Activated CD4-positive, alpha-beta T cell treated with anti-CD3 and anti-CD28 coated beads, Interleukin-2, amount 10 ng/mL, durations not matched to agents 24 days and 14 days (primary cell): Measurements from ENCODE around the gene WDR70. TPM values are rescaled to one million over a fixed set of nuclear protein-coding genes. Genes with fewer than 3 reads are reported as not detected.
"Not testable (repeated sequence)": the region's sequence is repeated elsewhere in the genome, so short reads cannot be mapped to it uniquely, and the experiment has no call there.

Experiments
- DNase-seq: peaks from one replicate; pipeline ENCODE4 v3.0.0; 2022
- H3K27ac Mint-ChIP-seq: one replicate; pipeline ENCODE4 v1.8.0; 2022; ENCODE audit warnings: mild to moderate bottlenecking, mixed read lengths
- H3K27me3 Mint-ChIP-seq: one replicate; pipeline ENCODE4 v1.8.0; 2022; ENCODE audit warnings: mixed read lengths
- H3K36me3 Mint-ChIP-seq: one replicate; pipeline ENCODE4 v1.8.0; 2022; ENCODE audit warnings: low read depth, mild to moderate bottlenecking, mixed read lengths
- H3K4me1 Mint-ChIP-seq: one replicate; pipeline ENCODE4 v1.8.0; 2021; ENCODE audit warnings: mixed read lengths
- H3K4me3 Mint-ChIP-seq: one replicate; pipeline ENCODE4 v1.8.0; 2022; ENCODE audit warnings: mild to moderate bottlenecking, moderate library complexity, mixed read lengths
- H3K9me3 Mint-ChIP-seq: one replicate; pipeline ENCODE4 v1.8.0; 2021; ENCODE audit warnings: mixed read lengths
- intact Hi-C: fragments of 100-400 bp; cut with micrococcal nuclease; formaldehyde crosslinking; loops from one replicate; pipeline ENCODE4 v1.15.1; 2023
- total RNA-seq: library from RNA; stranded (reverse); gene quantifications from 2 replicates; pipeline ENCODE4 v1.2.3, GENCODE V29; 2022

Gene WDR70
- total RNA-seq, 1 donor from 2014 or later = 48.9 TPM

- no peak overlapping the region for H3K4me3 Mint-ChIP-seq
- H3K4me1 Mint-ChIP-seq = no peaks in the 10 kb centered on the region
- H3K36me3 Mint-ChIP-seq = peaks cover 26% of the 10 kb centered on the region
- no peak for DNase-seq
- intact Hi-C loops = no loop called here
- peaks cover 5% of the 10 kb centered on the region for H3K9me3 Mint-ChIP-seq
- no peaks in the 10 kb centered on the region for H3K27me3 Mint-ChIP-seq
- no peak overlapping the region for H3K27ac Mint-ChIP-seq
Observed at GRCh38 chr5:37506722-37507121, 127.6 kb downstream of the WDR70 start.

DNA sequence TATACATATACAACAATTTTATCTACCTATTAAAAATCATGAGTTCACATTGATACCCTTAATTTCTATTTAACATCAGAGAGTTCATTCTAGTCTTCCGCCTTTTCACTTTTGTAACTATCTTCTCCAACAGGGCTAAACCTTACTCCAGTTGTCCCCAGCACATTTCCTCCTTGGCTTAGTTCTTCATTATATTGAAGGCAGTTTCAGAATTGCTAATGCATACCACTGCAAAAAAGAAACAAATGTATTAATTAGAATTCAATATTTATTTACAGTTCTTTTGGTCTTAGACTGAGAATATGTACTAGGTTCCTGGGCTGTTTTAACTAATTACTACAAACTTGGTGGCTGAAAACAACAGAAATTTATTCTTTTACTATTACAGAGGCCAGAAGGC is 132.5 kb downstream of the WDR70 start:
- Mint-ChIP-seq H3K27me3 (no peaks in the 10 kb centered on the region), H3K4me1 (no peaks in the 10 kb centered on the region), H3K36me3 (peaks cover 7% of the 10 kb centered on the region), H3K4me3 (no peak overlapping the region), H3K9me3 (no peaks in the 10 kb centered on the region), H3K27ac (no peak overlapping the region)
- intact Hi-C loops = no loop called here
- no peak for DNase-seq

DNA sequence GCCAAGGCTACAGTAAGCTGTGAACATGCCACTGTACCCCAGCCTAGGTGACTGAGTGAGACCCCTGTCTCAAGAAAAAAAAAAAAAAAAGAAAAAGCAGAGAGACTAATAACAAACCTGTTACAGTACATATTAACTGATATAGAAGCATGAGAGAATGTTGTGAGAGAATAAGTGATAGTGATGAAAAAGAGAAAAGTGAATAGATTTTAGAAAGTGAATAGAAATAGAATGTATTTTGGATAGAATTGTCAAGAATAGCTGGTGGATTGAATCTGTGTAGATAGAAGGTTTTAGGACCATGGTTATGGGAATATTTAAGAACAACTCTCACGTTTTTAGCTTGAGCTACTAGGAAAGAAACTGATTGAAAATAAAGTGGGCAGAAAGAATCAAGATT is 135.8 kb downstream of the WDR70 start:
- H3K27ac Mint-ChIP-seq = no peak overlapping the region
- DNase-seq = no peak
- intact Hi-C loops = no loop called here

GRCh38 chr5:37517686-37518085 is 138.6 kb downstream of the WDR70 start:
- peaks cover 3% of the 10 kb centered on the region for H3K9me3 Mint-ChIP-seq
- intact Hi-C loops = no loop called here
- H3K4me3 Mint-ChIP-seq = no peak overlapping the region
- no peaks in the 10 kb centered on the region for H3K27me3 Mint-ChIP-seq
- no peak overlapping the region for H3K27ac Mint-ChIP-seq
- peaks cover 22% of the 10 kb centered on the region for H3K36me3 Mint-ChIP-seq
- no peak for DNase-seq
- no peaks in the 10 kb centered on the region for H3K4me1 Mint-ChIP-seq

More for the DNA sequence above, 135.8 kb downstream of the WDR70 start:
- Mint-ChIP-seq H3K4me3 (no peak overlapping the region), H3K27me3 (no peaks in the 10 kb centered on the region), H3K9me3 (peaks cover 3% of the 10 kb centered on the region), H3K4me1 (no peaks in the 10 kb centered on the region), H3K36me3 (peaks cover 17% of the 10 kb centered on the region)

DNA sequence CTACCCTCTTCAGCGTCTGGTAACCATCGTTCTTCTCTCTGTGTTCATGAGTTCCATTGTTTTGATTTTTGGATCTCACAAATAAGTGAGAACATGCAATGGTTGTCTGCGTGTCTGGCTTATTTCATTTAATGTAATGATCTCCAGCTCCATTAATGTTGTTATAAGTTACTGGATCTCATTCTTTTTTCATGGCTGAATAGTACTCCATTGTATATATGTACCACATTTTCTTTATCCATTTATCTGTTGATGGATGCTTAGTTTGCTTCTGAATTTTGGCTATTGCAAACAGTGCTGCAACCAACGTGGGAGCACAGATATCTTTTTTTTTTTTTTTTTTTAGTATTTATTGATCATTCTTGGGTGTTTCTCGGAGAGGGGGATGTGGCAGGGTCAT is 139.2 kb downstream of the WDR70 start:
- H3K27ac Mint-ChIP-seq, DNase-seq, H3K27me3 Mint-ChIP-seq, intact Hi-C loops, H3K4me1 Mint-ChIP-seq, H3K9me3 Mint-ChIP-seq, H3K4me3 Mint-ChIP-seq: not testable (repeated sequence)
- H3K36me3 Mint-ChIP-seq = peaks cover 22% of the 10 kb centered on the region

DNA sequence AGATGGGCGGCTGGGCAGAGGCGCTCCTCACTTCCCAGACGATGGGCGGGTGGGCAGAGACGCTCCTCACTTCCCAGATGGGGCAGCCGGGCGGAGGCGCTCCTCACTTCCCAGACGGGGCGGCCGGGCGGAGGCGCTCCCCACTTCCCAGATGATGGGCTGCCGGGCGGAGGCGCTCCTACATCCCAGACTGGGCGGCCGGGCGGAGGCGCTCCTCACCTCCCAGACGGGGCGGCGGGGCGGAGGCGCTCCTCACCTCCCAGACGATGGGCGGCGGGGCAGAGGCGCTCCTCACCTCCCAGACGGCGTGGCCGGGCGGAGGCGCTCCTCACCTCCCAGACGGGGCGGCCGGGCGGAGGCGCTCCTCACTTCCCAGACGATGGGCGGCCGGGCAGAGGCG is 140.2 kb downstream of the WDR70 start:
- intact Hi-C loops = no loop called here
- no peak overlapping the region for H3K27ac Mint-ChIP-seq

GRCh38 chr5:37519807-37520206 is 140.7 kb downstream of the WDR70 start:
- H3K27me3 Mint-ChIP-seq = no peaks in the 10 kb centered on the region
- H3K36me3 Mint-ChIP-seq = peaks cover 22% of the 10 kb centered on the region
- H3K4me3 Mint-ChIP-seq = no peak overlapping the region
- peaks cover 14% of the 10 kb centered on the region for H3K9me3 Mint-ChIP-seq
- no peak overlapping the region for H3K27ac Mint-ChIP-seq
- intact Hi-C loops = no loop called here
- no peaks in the 10 kb centered on the region for H3K4me1 Mint-ChIP-seq
- no peak for DNase-seq

More for the DNA sequence above, 140.2 kb downstream of the WDR70 start:
- H3K4me1 Mint-ChIP-seq = no peaks in the 10 kb centered on the region
- no peaks in the 10 kb centered on the region for H3K27me3 Mint-ChIP-seq
- H3K9me3 Mint-ChIP-seq = peaks cover 9% of the 10 kb centered on the region
- DNase-seq = no peak
- H3K36me3 Mint-ChIP-seq = peaks cover 22% of the 10 kb centered on the region
- no peak overlapping the region for H3K4me3 Mint-ChIP-seq

DNA sequence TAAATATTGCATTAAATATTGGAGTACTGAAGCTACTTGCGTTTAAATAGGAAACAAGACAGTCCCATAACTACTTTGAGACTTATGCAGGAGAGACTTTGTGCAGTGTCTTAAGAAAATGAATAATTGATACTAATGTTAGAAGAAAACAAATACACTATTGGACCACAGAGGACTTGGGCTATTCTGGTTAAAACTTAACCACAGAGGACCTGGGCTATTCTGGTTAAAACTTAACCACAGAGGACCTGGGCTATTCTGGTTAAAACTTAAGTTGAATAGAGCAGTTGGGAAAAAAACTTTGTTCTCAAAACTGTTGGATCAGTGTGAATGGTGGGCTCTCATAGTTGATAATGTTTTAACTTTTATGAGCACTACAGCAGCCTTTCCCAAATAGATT is 141.7 kb downstream of the WDR70 start:
- Mint-ChIP-seq H3K9me3 (peaks cover 14% of the 10 kb centered on the region), H3K4me3 (no peak overlapping the region), H3K27me3 (no peaks in the 10 kb centered on the region), H3K27ac (no peak overlapping the region), H3K36me3 (peaks cover 22% of the 10 kb centered on the region), H3K4me1 (no peaks in the 10 kb centered on the region)
- intact Hi-C loops = no loop called here
- no peak for DNase-seq

DNA sequence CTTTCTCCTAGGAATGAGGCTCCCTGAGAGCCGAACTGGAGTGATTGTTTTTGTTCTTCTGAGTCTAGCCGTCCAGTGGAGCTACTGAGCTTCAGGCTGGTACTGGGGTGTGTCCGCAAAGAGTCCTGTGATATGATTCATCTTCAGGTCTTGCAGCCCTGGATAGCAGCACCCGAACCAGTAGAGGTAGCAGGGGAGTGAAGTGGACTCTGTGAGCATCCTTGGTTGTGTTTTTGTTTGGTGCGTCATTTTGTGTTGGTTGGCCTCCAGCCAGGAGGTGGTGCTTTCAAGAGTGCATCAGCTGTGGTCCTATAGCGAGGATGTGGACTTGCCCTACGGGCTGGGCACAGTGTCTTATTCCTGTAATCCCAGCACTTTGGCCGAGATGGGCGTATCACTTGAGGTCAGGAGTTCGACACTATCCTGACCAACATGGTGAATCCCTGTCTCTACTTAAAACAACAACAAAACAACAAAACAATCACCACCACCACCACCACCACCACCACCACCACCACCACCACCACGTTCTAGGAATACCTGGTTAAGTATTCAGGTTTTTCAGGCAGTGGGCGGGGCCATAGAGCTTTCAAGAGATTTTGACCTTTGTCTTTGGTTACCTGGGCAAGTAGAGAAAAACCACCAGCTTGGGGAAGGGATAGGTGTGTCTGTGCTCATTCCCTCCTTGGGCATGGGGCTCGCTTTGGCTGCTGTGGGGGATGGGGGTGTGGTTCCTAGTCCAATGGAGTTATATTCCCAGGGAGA is 154.0 kb downstream of the WDR70 start:
- Mint-ChIP-seq H3K4me1 (peaks cover 3% of the 10 kb centered on the region), H3K27me3 (no peaks in the 10 kb centered on the region), H3K27ac (no peak overlapping the region), H3K4me3 (no peak overlapping the region), H3K36me3 (peaks cover 5% of the 10 kb centered on the region), H3K9me3 (peaks cover 15% of the 10 kb centered on the region)
- no peak for DNase-seq
- intact Hi-C loops = no loop called here

DNA sequence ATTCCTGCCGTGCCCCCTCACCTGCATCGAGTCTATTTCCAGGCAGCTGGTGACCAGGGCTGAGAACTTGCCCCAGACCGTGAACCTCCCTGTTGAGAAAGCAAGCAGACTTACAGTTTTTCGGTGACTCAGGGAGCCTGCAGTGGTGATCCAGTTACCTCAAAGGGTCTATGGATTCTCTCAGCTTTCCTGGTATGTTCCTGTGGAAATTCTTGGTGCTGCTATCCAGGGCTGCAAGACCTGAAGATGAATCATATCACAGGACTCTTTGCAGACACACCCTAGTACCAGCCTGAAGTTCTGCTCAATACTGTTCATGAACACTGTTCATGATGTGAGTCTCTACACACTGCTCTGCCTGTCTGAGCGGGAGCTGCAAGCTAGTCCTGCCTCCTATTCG is 154.7 kb downstream of the WDR70 start:
- H3K9me3 Mint-ChIP-seq = peaks cover 15% of the 10 kb centered on the region
- H3K27ac Mint-ChIP-seq = no peak overlapping the region
- intact Hi-C loops = no loop called here
- H3K4me3 Mint-ChIP-seq = no peak overlapping the region
- peaks cover 5% of the 10 kb centered on the region for H3K36me3 Mint-ChIP-seq
- DNase-seq = no peak
- H3K27me3 Mint-ChIP-seq = no peaks in the 10 kb centered on the region
- peaks cover 3% of the 10 kb centered on the region for H3K4me1 Mint-ChIP-seq

DNA sequence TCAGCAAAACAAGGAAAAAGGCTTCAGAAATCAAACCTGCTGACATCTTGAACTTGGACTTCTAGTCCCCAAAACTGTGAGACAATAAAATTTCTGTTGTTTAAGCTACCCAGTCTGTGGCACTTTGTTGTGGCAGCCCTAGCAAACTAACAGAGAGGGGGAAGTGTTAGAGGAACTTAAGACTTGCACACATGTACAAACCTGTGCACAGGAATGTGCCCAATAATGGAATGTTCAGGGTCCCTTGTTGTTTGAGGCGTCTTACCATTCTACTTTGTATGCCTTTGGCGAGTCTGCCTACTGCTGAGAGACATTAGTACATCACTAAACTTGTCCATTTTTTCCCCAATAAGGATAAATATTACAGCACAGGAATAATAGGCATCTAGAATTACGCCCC is 160.3 kb downstream of the WDR70 start:
- DNase-seq = no peak
- intact Hi-C loops = no loop called here
- Mint-ChIP-seq H3K27ac (no peak overlapping the region), H3K36me3 (no peaks in the 10 kb centered on the region), H3K4me3 (no peak overlapping the region), H3K4me1 (no peaks in the 10 kb centered on the region), H3K9me3 (no peaks in the 10 kb centered on the region), H3K27me3 (no peaks in the 10 kb centered on the region)

DNA sequence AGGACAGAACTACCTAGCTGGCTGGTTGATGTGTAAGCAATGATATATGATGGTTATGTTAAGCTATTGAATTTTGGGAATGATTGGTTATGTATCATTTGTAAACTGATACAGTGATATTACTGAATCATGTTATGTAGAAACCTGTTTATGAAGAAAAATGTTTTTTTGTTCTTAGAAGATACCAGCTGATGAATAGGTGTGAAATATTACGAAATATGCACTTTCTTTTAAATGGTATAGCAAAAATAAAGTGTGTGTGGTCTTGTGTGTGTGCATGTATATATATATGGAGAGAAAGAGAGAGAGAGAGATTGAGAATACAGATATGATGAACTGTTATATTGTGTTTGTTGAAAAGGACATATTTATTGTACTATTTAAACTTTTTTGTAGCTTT is 164.1 kb downstream of the WDR70 start:
- Mint-ChIP-seq H3K9me3 (no peaks in the 10 kb centered on the region), H3K27me3 (no peaks in the 10 kb centered on the region), H3K4me1 (no peaks in the 10 kb centered on the region), H3K4me3 (no peak overlapping the region), H3K36me3 (no peaks in the 10 kb centered on the region), H3K27ac (no peak overlapping the region)
- intact Hi-C loops = no loop called here
- no peak for DNase-seq

DNA sequence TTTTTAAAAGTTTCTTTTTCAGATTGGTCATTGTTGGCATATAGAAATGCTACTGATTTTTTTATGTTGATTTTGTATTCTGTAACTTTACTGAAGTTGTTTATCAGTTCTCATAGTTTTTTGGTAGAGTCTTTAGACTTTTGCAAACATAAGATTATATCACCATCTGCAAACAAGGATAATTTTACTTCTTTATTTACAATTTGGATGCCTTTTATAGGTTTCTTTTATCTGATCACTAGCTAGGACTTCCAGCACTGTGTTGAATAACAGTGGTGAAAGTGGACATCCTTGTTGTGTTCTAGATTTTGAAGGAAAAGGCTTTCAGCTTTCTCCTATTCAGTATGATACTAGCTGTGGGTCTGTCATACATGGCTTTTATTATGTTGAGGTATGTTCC is 170.3 kb downstream of the WDR70 start:
- no peaks in the 10 kb centered on the region for H3K36me3 Mint-ChIP-seq
- DNase-seq = no peak
- no peak overlapping the region for H3K4me3 Mint-ChIP-seq
- intact Hi-C loops = no loop called here
- peaks cover 9% of the 10 kb centered on the region for H3K9me3 Mint-ChIP-seq
- no peak overlapping the region for H3K27ac Mint-ChIP-seq
- no peaks in the 10 kb centered on the region for H3K27me3 Mint-ChIP-seq
- H3K4me1 Mint-ChIP-seq = peaks cover 4% of the 10 kb centered on the region

DNA sequence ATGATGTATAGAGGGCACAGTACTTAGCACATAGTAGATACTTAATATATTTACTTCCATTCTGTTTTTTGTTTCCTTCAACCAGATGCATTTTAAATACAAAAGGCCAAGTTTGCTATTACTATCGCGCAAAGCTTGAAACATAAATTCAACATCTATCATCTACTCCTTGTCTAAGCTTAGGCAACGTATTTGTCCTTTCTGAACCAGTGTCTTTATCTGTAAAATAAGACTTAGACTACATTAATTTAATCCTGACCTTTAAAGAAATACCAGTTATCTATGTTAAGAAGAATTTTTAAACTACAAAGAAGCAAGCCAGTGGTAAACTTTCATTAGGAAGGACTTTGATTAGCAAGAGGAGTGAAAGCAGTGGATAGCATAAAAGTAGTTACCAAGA is 173.0 kb downstream of the WDR70 start:
- DNase-seq = no peak
- H3K27me3 Mint-ChIP-seq = no peaks in the 10 kb centered on the region
- H3K4me1 Mint-ChIP-seq = peaks cover 4% of the 10 kb centered on the region
- H3K4me3 Mint-ChIP-seq = no peak overlapping the region
- intact Hi-C loops = no loop called here
- H3K27ac Mint-ChIP-seq = no peak overlapping the region
- no peaks in the 10 kb centered on the region for H3K36me3 Mint-ChIP-seq
- peaks cover 9% of the 10 kb centered on the region for H3K9me3 Mint-ChIP-seq
